RCC 7860 (cell line): ENCODE measurements around the gene CLRN1.

Experiments
- DNase-seq: peaks from one replicate; pipeline ENCODE4 v3.0.0-alpha.2; 2015; ENCODE audit warnings: low spot score
- FAIRE-seq: peaks from 2 replicates; lab custom pipeline; 2012; peaks lifted over from hg19 to GRCh38; lab: Jason Lieb, UNC

The CLRN1 gene

GRCh38 chr3:150878996-150879575 lies 93.4 kb downstream of the CLRN1 start:
- DNase-seq (no peak), FAIRE-seq (no peak)

GRCh38 chr3:150878290-150878689 lies 94.2 kb downstream of the CLRN1 start:
- DNase-seq (no peak), FAIRE-seq (no peak)

GRCh38 chr3:150877303-150877702 lies 95.2 kb downstream of the CLRN1 start:
- DNase-seq (no peak), FAIRE-seq (no peak)

- DNase-seq, result no peak
- FAIRE-seq, result no peak
Observed at GRCh38 chr3:150876611-150877265, 95.8 kb downstream of the CLRN1 start.
